ENCODE measurements around the gene TEPSIN.

TEPSIN gene

DNA sequence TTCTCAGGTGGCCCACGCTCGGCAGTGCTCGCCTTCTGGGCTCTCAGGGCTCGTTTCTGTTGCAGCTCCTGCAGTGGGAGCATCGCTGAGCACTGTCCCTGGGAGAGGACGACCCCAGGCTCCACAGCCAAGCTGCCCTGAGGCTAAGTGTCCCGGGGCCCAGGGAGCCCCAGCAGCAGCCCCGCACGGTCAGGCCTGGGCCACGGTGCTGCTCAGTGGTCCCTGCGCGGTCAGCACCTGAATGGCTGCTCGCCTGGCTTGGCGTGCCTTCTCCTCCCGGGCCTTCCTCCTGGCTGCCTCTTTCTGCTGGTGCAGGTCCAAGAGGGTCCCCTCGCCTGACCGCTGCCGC is 39.4 kb downstream of the TEPSIN start:
- TF ChIP-seq, protein P1, sequence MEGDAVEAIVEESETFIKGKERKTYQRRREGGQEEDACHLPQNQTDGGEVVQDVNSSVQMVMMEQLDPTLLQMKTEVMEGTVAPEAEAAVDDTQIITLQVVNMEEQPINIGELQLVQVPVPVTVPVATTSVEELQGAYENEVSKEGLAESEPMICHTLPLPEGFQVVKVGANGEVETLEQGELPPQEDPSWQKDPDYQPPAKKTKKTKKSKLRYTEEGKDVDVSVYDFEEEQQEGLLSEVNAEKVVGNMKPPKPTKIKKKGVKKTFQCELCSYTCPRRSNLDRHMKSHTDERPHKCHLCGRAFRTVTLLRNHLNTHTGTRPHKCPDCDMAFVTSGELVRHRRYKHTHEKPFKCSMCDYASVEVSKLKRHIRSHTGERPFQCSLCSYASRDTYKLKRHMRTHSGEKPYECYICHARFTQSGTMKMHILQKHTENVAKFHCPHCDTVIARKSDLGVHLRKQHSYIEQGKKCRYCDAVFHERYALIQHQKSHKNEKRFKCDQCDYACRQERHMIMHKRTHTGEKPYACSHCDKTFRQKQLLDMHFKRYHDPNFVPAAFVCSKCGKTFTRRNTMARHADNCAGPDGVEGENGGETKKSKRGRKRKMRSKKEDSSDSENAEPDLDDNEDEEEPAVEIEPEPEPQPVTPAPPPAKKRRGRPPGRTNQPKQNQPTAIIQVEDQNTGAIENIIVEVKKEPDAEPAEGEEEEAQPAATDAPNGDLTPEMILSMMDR (conservative IDR thresholded peaks at IDR 0.05), result no peak
- TF ChIP-seq ZFX (IDR thresholded peaks at IDR 0.05), result no peak
- H3K27ac ChIP-seq, result no peak overlapping the region

DNA sequence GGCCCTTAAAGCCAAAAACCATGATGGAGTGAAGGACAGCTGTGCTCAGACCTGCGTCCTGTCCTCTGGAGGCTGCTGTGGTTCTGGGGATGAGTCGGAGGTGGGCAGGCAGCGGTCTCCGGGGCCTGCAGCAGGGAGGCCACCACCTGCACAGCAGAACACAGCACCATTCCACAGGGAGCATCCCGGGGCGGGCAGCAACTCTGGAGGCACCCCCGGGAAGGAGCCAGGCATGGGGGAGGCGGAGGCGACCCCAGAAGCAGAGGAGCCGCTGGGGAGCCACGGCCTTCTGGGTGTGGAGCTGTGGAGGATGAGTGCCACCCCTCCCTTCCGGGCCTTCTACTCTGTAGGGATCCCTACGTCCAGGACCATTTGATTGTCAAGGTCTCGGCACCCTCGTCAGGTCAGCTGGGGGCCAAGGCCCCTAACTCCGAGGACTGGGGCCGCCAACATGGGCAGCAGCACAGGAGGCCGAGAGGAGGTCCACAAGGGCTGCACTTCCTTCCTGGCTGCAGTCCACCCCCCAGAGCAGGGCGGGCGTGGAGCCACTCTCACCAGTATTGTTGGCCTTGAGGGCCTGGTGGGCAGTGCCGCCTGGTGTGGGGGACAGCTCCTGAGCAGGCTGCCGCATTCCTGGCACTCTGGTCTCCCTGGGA is 39.9 kb downstream of the TEPSIN start:
- no peak overlapping the region for H3K27ac ChIP-seq
- TF ChIP-seq, protein P1 (conservative IDR thresholded peaks at IDR 0.05), result no peak
- no peak for TF ChIP-seq ZFX (IDR thresholded peaks at IDR 0.05)

- H3K27ac ChIP-seq, result no peak overlapping the region
- no peak for TF ChIP-seq ZFX (IDR thresholded peaks at IDR 0.05)
- TF ChIP-seq, protein P1 (conservative IDR thresholded peaks at IDR 0.05), result no peak
Measured at GRCh38 chr17:81197831-81198490, 40.9 kb downstream of the TEPSIN start.

- no peak for TF ChIP-seq ZFX (IDR thresholded peaks at IDR 0.05)
- TF ChIP-seq, protein P1 (conservative IDR thresholded peaks at IDR 0.05), result no peak
- no peak overlapping the region for H3K27ac ChIP-seq
Measured at GRCh38 chr17:81197409-81197795, 41.5 kb downstream of the TEPSIN start.

DNA sequence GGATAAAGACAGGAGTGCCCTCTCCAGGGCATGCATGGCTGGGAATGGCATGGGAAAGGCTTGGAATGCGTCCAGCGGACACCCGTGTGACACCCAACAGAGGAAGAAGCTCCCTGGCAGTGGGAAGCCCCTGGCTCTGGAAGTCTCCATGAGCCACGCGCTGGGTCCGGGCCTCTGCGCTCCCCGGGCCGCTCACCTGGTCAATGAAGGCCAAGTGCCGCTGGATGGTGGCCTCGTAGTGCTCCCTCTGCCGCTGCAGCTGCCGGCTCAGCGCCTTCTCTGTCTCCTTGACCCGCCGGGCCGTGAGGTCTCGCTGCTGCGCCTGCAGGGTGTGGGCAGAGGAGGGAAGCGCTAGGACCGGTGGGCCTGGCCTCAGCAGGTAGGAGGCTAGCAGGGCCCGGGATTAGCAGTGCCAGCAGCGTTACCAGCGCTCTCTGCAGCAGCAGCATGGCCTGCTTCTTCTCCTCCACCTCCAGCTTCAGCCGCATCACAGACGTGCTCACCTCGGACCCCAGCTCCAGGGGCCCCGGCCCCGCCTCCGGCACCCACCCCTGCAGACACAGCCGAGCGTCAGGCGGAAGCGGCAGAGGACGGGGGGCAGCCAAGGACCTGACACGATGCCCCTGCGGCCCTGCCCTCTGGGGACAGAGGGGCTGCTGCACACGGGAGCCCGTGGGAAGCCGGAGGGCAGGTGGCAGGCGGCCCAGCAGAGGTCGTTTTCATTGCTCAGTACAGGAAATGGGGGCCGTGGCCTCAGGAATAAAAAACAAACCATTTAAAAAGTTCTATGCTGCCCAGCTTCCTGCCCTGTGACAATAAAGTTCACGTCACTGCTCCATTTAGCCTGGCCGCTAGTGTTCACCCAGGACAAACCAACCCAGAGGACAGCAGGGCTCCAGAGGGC is 42.1 kb downstream of the TEPSIN start:
- H3K27ac ChIP-seq, result no peak overlapping the region
- no peak for TF ChIP-seq ZFX (IDR thresholded peaks at IDR 0.05)
- TF ChIP-seq, protein P1 (conservative IDR thresholded peaks at IDR 0.05), result no peak

DNA sequence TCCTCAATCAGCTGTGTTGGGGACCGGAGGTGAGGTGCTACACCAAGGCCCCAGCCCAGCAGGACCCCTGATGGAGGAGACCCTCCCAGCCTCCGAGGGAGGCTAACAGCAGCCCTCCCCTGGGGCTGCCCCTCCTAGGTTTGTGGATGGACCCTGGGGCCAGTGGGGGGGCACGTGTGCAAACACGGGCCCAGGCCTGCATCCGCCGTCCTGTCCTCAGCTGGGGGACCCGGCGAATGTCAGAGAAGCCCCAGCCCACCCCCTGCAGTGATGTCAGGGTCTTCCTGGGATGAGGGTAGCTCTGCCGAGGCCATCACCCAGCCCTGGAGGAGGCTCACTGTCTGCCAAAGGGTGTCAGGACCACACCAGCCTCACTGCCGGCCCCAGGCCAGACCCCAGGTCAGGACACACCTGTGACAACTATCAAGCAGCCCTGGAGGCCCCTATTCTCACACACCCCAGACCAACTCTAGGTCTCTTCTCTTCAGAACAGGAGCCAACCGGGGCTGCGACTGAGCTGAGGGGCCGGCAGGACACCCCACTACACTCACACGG is 42.8 kb downstream of the TEPSIN start:
- no peak for TF ChIP-seq ZFX (IDR thresholded peaks at IDR 0.05)
- TF ChIP-seq, protein P1 (conservative IDR thresholded peaks at IDR 0.05), result no peak
- no peak overlapping the region for H3K27ac ChIP-seq

All from C4-2B (cell line).